ENCODE results near the gene GRIK5. TPM values are rescaled to one million over a fixed set of nuclear protein-coding genes. Genes with fewer than 3 reads are reported as not detected.

GRIK5 gene
- total RNA-seq, 1 donor, result not detected

GRCh38 chr19:41957161-41957837 lies 112.7 kb downstream of the GRIK5 start:
- no peak for DNase-seq (ENCODE audit: low read depth)
- peak overlapping the region; percentile 98 for H3K4me3 ChIP-seq (ENCODE audit: low read depth, low read length)
- TF ChIP-seq CTCF (IDR thresholded peaks at IDR 0.05; ENCODE audit: insufficient read depth, low read depth, low read length), result no peak

- no peak for DNase-seq (ENCODE audit: low read depth)
- no peak overlapping the region for H3K4me3 ChIP-seq (ENCODE audit: low read depth, low read length)
- no peak for TF ChIP-seq CTCF (IDR thresholded peaks at IDR 0.05; ENCODE audit: insufficient read depth, low read depth, low read length)
Observed at GRCh38 chr19:41956621-41957020, 113.4 kb downstream of the GRIK5 start.

- DNase-seq (ENCODE audit: low read depth), result no peak
- H3K4me3 ChIP-seq (ENCODE audit: low read depth, low read length), result no peak overlapping the region
- TF ChIP-seq CTCF (IDR thresholded peaks at IDR 0.05; ENCODE audit: insufficient read depth, low read depth, low read length), result no peak
Observed at GRCh38 chr19:41955521-41955920, 114.5 kb downstream of the GRIK5 start.

- peak; percentile 99 for TF ChIP-seq CTCF (IDR thresholded peaks at IDR 0.05; ENCODE audit: insufficient read depth, low read depth, low read length)
- H3K4me3 ChIP-seq (ENCODE audit: low read depth, low read length), result peak overlapping the region; percentile 25
- peak; percentile 70 for DNase-seq (ENCODE audit: low read depth)
Observed at GRCh38 chr19:41951686-41952172, 118.3 kb downstream of the GRIK5 start.

Other genes with a start within 250 kb of the GRIK5 start
- gene LYPD4, start 225.5 kb downstream of the GRIK5 start, total RNA-seq, result not detected in 2 replicates
- not detected in 2 replicates for gene DMRTC2, start 225.2 kb downstream of the GRIK5 start, total RNA-seq
- 600 and 662 TPM in 2 replicates for gene RPS19, start 210.0 kb downstream of the GRIK5 start, total RNA-seq
- gene CD79A, start 192.9 kb downstream of the GRIK5 start, total RNA-seq, result not detected in 2 replicates
- gene ARHGEF1, start 187.0 kb downstream of the GRIK5 start, total RNA-seq, result 35.0 and 38.3 TPM in 2 replicates
- gene ERFL, start 141.8 kb downstream of the GRIK5 start, total RNA-seq, result under 0.01 TPM in 1 of 2 replicates, not detected in the other
- 105 and 173 TPM in 2 replicates for gene RABAC1, start 110.9 kb downstream of the GRIK5 start, total RNA-seq
- not detected in 2 replicates for gene ATP1A3, start 76.0 kb downstream of the GRIK5 start, total RNA-seq
- gene ZNF574, start 6.0 kb upstream of the GRIK5 start, total RNA-seq, result 13.5 and 19.0 TPM in 2 replicates
- 1.3 and 1.9 TPM in 2 replicates for gene POU2F2, start 62.2 kb upstream of the GRIK5 start, total RNA-seq
- 14.8 and 15.1 TPM in 2 replicates for gene DEDD2, start 147.5 kb upstream of the GRIK5 start, total RNA-seq
- gene ZNF526, start 150.1 kb upstream of the GRIK5 start, total RNA-seq, result 14.8 and 20.3 TPM in 2 replicates
- 16.8 and 21.2 TPM in 2 replicates for gene GSK3A, start 172.4 kb upstream of the GRIK5 start, total RNA-seq
- 27.6 and 32.5 TPM in 2 replicates for gene ERF, start 184.9 kb upstream of the GRIK5 start, total RNA-seq
- 23.7 and 26.7 TPM in 2 replicates for gene CIC, start 199.0 kb upstream of the GRIK5 start, total RNA-seq
- 0.64 and 0.86 TPM in 2 replicates for gene PRR19, start 231.9 kb upstream of the GRIK5 start, total RNA-seq
- 28.5 and 48.0 TPM in 2 replicates for gene PAFAH1B3, start 232.4 kb upstream of the GRIK5 start, total RNA-seq
- not detected in 2 replicates for gene TMEM145, start 243.1 kb upstream of the GRIK5 start, total RNA-seq

Measured in fibroblast of villous mesenchyme (primary cell).